ENCODE results near the gene ZSWIM9.

ZSWIM9 gene

GRCh38 chr19:48174445-48175030 is 4.1 kb downstream of the ZSWIM9 start:
- in situ Hi-C loops (cut with HindIII; ENCODE audit: low sequenced_read_pairs): no loop called here

- in situ Hi-C loops (cut with HindIII; ENCODE audit: low sequenced_read_pairs): no loop called here
Observed at GRCh38 chr19:48175578-48175977, 5.1 kb downstream of the ZSWIM9 start.

GRCh38 chr19:48176226-48176625 is 5.7 kb downstream of the ZSWIM9 start:
- in situ Hi-C loops (cut with HindIII; ENCODE audit: low sequenced_read_pairs): no loop called here

GRCh38 chr19:48181505-48181904 is 11.0 kb downstream of the ZSWIM9 start:
- in situ Hi-C loops (cut with HindIII; ENCODE audit: low sequenced_read_pairs): no loop called here

- in situ Hi-C loops (cut with HindIII; ENCODE audit: low sequenced_read_pairs): no loop called here
Observed at GRCh38 chr19:48182434-48182833, 12.0 kb downstream of the ZSWIM9 start.

- in situ Hi-C loops (cut with HindIII; ENCODE audit: low sequenced_read_pairs): no loop called here
Observed at GRCh38 chr19:48183356-48183755, 12.9 kb downstream of the ZSWIM9 start.

- in situ Hi-C loops (cut with HindIII; ENCODE audit: low sequenced_read_pairs): no loop called here
Observed at GRCh38 chr19:48186015-48186414, 15.5 kb downstream of the ZSWIM9 start.

- in situ Hi-C loops (cut with HindIII; ENCODE audit: low sequenced_read_pairs): no loop called here
Observed at GRCh38 chr19:48186541-48186991, 16.1 kb downstream of the ZSWIM9 start.

- in situ Hi-C loops (cut with HindIII; ENCODE audit: low sequenced_read_pairs): no loop called here
Observed at GRCh38 chr19:48190288-48190884, 19.9 kb downstream of the ZSWIM9 start.

- in situ Hi-C loops (cut with HindIII; ENCODE audit: low sequenced_read_pairs): no loop called here
Observed at GRCh38 chr19:48190885-48191284, 20.4 kb downstream of the ZSWIM9 start.

- in situ Hi-C loops (cut with HindIII; ENCODE audit: low sequenced_read_pairs): no loop called here
Observed at GRCh38 chr19:48192750-48193149, 22.3 kb downstream of the ZSWIM9 start.

GRCh38 chr19:48194041-48194843 is 23.8 kb downstream of the ZSWIM9 start:
- in situ Hi-C loops (cut with HindIII; ENCODE audit: low sequenced_read_pairs): no loop called here

- in situ Hi-C loops (cut with HindIII; ENCODE audit: low sequenced_read_pairs): no loop called here
Observed at GRCh38 chr19:48194844-48195830, 24.7 kb downstream of the ZSWIM9 start.

GRCh38 chr19:48196321-48196763 is 25.9 kb downstream of the ZSWIM9 start:
- in situ Hi-C loops (cut with HindIII; ENCODE audit: low sequenced_read_pairs): no loop called here

GRCh38 chr19:48196933-48197665 is 26.6 kb downstream of the ZSWIM9 start:
- in situ Hi-C loops (cut with HindIII; ENCODE audit: low sequenced_read_pairs): no loop called here

GRCh38 chr19:48203222-48203793 is 32.8 kb downstream of the ZSWIM9 start:
- in situ Hi-C loops (cut with HindIII; ENCODE audit: low sequenced_read_pairs): no loop called here

- in situ Hi-C loops (cut with HindIII; ENCODE audit: low sequenced_read_pairs): no loop called here
Observed at GRCh38 chr19:48203794-48204628, 33.5 kb downstream of the ZSWIM9 start.

- in situ Hi-C loops (cut with HindIII; ENCODE audit: low sequenced_read_pairs): no loop called here
Observed at GRCh38 chr19:48206397-48207093, 36.1 kb downstream of the ZSWIM9 start.

All from endothelial cell of hepatic sinusoid (primary cell).